Activated CD8-positive, alpha-beta memory T cell treated with anti-CD3 and anti-CD28 coated beads, Interleukin-2, amount 50 U/mL, for 48 hours (primary cell): ENCODE data around the gene CCDC93.
"Not testable (repeated sequence)": the region's sequence is repeated elsewhere in the genome, so short reads cannot be mapped to it uniquely, and the experiment has no call there.

Experiments used
- DNase-seq: peaks from one replicate; pipeline ENCODE4 v3.0.0-alpha.2; 2020

The CCDC93 gene

DNA sequence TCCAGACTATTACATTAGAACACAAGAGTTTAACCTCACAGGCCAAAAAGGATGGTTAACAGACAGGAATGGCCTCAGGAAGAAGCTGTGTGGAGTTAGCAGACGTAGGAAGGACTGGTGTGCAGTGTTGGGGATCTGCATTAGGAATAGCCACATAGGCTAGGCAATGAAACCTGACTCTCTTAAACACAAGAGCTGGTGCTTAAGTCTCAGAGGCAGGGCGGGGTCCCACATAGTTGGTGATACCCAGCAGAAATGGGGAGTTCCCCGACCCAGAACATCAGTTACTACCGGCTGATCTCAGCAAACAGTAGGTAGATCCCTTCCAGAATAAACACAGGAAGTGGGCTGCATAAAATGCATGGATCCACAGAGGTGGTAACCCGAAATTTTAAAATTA is 64.1 kb downstream of the CCDC93 start:
- DNase-seq: no peak

DNA sequence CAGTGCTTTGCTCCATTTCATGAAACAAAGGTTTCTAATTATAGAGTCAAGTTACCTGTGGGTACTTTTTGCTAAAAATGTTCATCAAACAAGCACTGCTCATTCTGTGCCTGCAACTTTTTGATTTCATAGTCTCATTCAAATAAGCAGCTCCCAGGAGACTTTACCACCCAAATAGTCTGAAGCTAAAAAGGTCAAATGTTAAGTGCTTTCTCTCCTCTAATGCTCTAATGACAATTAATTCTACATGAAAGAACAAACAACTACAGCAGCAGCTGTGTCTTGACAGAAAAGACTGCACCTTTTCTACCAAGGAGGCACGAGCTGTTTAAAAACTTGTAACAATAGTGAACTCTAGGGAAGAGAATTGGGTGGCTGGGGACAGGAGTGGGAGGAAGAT is 65.3 kb downstream of the CCDC93 start:
- DNase-seq: no peak

DNA sequence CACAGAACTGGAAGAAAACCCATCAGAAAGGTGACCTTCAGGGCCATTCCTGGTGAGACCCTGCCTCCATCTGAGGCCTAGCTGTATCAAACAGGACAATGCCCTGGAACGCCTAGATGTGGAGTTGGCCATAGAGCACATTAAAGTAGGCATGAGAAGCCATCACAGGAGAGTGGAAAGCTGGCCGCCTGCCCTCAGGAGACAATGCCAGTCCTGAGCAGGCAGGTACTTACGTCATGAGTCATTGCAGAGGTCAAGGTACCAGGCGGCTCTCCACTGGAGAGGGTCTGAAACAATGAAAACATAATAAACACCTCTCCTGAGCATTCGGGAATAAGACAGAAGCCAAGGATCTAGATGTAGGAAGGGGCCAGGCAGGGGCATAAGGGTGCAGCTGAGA is 68.6 kb downstream of the CCDC93 start:
- no peak for DNase-seq

DNA sequence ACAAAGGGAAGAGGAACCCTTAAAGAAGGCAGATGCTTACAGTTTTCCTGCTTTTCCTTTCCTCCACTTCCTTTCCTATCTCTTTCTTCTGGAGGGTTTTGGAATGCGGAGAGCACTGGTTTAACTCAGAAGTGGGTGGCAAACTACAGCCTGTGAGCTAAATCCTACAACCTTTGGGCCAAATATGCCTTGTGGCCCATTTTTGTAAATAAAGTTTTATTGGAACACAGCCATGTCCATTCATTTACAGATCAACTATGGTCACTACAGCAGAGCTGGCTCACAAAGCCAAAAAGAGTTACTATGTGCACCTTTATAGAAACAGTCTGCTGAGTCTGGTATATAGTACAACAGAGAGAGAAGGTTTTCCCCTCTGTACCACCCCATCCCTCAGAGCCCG is 69.1 kb downstream of the CCDC93 start:
- DNase-seq: no peak

DNA sequence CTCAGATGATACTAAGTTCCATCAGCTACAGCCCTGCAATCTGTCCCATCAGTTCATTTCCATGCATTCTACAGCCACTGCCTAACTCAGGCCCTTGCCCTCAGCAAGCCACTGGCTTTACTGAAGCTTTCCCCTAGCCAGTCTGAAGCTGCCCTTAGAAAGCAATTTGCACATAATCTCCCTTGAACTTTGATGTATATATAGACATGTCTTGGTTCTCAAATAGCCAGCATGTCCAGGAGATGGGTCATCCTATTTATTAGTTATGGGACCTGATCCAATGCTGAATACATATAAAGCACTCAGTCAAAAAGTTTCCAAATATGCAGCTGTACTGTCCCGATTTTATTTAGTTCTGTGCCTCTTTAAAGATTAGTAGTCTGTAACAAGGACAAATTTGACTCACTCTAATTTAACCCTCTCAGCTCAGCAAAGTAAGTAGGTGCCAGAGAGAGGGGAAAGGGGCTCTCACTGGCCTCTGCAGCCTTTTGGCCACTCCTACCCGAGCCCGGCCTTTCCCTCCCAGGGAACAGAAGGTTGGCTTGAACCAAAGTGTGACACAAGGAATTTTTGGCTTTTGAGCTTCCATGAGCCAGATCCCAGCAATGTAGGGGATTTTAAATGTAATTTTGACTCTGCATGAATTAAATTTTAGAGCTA is 70.7 kb downstream of the CCDC93 start:
- no peak for DNase-seq

DNA sequence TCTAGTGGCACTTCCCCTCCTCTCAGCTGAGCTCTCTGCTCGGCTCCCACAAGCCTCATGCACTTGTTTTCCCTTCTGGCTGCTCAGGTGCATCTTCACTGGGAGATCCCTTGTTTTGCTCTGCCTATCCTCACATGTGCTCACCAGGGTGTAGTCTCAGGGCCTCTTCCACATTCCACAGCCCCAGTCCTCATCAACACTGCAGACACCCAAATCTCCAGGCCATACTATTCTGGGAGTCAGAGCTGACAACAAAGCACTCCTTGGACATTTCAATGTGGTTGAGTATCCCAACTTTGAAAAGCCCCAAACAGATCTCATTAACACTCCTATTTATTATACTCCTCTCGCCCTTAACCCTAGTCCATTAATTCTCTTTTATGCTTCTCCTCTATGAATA is 71.3 kb downstream of the CCDC93 start:
- no peak for DNase-seq

DNA sequence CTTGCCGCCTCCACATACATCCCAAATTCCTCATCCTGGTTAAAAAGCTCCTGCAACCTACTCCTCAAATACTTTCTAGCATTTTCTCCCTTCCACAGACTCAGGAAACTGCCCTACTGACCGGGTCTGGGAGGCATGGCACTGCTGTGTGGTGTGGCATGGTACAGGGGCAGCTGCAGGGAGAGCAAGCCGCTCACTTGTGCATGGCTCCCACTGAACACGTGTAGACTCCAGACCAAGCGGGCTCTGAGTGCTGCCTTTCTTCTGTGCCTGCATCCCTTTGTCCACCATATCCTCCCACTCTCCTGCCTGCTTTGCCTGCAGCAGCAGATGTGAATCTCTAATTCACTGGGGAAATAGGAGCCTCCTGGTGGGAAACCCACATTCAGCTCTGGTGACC is 72.2 kb downstream of the CCDC93 start:
- no peak for DNase-seq

DNA sequence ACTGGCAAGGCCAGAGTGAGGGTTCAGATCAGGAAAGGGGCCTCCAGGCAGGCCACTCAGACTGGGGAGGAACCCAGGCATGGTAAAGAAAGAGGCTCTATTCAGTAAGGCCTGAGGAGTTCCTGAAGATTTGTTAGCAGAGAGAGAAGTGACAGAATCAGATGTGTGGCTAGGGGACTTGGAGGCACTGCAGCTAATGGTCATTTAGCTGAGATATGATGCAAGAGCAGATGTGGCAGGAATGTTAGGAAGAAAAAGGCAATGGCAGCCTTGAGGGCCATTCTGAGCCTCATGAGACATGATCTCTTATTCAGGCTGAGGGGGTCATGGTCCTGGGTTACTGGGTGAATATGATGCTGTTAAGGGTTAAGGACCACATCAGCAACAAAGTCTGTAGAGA is 73.4 kb downstream of the CCDC93 start:
- no peak for DNase-seq

DNA sequence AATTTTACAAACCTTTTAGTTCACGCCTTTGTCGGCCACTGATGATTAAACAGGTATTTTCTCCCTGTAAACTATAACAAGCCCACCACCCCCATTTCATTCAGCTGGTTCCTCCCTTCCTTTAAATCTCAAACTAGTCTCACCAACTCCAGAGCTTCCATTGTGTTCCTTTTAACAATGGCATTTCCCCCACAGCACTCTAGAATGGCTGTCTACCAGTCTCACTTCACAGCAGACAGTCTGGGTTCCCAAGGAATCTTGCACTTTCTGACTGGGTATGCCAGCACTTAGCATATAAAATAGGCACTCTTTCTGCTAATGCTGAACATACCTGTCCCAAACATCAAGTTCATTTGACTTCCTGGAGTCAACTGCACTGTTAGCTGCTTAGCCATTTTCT is 75.3 kb downstream of the CCDC93 start:
- no peak for DNase-seq

DNA sequence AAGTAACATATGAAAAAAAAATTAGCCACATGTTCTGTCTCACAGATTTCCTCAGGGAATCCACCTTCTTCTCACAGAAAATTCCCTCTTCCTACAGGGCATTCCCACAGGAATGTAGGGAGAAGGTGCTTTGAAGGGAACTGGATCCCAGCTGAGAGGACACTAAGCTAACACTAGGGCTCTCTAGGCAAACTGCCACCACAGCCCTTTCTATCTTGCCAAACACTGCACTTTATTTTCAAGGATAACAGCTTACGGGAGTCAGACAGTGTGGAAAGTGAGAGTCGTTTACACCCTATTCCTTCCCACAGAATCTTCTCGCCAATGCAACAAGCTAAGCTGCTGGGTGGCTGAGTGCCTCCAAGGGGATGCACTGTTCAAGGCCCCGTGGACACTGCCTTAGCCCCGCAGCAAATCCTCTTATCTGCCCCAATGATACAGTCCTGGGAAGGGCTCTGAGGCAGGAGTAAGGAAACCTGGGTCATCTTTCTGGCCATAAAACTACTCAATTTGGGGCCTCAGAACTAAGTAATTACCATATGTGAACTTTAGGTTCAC is 76.9 kb downstream of the CCDC93 start:
- no peak for DNase-seq

DNA sequence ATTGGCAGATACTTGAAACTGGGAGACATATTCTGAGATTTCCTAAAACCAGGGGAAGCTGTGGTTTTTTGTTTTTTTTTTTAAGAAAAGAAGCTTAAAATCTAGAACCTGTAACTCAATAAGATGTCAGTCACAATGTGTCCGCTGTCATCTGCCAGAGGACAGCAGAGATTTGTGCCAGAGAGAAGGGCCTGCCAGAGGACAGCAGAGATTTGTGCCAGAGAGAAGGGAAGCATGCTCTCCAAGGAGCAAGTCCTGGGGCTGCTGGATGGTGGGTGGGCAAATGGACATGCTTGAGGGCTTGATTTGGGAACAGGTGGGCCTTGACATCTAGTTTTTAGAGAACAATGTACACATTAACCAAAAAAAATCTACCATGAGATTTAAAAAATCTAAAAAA is 77.9 kb downstream of the CCDC93 start:
- no peak for DNase-seq

DNA sequence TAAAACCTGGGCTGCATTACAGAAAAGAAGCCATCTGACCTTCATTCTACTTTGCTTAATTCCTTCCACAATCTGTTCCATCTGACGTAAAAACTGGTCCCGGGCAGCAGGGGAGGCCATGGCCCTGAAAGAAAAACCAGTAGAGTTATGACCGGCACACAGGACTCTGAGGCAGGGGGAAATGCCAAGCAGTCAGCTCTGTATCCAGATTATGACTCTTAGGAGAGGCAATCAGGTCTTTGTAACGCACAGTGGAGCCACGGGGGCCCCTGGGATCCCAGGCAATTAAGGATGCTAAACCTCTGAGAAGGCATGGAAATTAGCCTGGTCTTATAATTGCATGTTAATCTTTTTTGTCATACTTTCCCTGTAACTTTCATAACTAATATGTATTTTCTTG is 78.4 kb downstream of the CCDC93 start:
- DNase-seq: no peak

DNA sequence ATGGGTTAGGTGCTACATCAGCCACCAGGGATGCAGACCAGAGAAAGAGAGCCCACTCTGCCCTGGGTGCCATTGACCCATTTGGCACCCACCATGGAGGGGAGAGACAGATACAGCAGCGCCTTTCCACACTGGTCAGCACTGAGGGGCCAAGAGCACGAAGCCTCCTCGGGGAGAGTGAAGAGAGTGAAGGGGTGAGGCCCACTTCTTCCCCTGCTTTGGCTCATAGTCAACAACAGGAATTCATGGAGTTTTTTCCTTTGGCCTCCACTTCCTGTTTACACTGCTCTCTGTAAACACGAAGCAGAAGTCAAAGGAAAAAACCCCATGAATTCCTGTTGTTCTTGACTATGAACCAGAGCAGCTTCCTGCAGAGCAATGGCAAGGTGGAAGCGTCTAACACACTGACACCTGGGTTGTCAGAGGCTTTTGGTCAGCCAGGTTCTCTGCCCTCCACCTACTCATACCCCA is 80.0 kb downstream of the CCDC93 start:
- DNase-seq: no peak

DNA sequence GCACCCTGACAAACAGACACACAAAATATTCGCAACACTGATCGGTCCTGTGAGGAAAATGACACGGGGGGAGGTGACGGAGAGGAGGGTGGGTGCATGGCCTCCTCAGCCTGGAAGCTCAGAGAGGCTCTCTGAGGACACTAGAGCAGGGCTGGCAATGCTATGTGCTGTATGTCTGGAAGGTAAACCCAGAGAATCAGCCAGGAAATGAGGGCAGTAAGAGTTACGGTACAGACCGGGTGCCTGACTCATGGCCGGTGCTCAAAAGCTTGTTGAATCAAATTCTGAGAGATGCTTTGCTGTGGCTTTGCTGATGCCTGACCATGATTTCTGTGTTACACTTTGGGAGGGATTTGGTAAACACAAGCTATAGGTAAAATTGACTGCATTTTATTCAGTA is 81.9 kb downstream of the CCDC93 start:
- DNase-seq: no peak

DNA sequence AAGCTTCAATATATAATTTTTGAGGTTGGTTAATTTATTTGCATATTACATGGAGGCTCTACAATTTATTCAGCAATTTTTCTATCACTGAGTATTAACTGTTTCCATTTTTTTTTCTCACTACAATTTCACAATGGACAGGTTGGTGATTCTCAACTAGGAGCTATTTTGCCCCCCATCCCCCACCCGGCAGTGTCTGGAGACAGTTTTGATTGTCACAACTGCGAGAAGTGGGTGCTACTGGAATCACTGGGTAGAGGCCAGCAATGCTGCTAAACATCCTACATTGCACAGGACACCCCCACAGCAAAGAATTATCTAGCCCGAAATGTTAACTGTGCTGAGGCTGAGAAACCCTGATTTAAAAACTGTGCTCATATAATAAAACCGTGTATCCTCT is 82.6 kb downstream of the CCDC93 start:
- no peak for DNase-seq

DNA sequence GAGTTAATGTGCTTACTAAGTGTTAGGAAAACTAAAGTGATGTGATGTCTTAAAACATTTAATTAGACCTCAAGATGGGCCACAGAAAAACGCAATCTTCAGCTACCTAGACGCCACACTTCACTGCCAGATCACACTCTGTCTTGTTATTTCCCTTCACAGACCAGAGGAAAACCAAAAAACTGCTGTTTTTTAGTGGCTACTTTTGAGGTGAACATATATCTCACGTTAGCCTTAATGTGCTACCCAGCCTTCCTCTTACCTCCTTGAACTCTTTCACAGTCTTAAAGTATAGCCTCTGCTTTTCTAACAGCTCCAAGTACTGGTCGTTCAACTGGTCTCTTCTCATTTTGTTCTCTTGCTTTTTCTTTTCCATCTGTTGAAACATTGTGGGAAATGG is 83.1 kb downstream of the CCDC93 start:
- no peak for DNase-seq

DNA sequence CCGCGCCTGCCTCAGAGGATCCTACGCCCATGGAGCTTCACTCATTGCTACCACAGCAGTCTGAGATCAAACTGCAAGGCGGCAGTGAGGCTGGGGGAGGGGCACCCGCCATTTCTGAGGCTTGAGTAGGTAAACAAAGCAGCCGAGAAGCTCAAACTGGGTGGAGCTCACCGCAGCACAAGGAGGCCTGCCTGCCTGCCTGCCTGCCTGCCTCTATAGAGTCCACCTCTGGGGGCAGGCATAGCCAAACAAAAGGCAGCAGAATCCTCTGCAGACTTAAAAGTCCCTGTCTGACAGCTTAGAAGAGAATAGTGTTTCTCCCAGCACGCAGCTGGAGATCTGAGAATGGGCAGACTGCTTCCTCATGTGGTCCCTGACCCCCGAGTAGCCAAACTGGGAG is 90.4 kb downstream of the CCDC93 start:
- not testable (repeated sequence) for DNase-seq

DNA sequence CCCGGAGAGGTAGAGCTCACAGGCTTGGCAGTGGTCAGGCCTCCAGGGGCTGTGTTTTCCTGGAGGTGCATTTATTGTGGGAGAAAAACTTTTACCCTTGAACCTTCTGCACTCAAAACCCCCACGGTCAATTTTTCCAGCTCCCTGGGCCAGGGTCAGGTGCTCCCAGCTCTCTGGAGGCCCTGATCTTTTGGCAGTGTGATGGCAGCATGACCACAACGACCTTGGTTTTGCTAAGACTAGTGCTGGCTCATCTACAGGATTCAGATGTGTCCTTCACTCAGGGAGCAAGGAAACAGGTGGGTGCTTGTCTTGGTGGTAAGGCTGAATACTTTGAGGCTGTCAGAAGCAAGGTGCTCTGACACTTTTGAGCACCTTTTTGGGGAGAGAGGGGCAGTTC is 92.3 kb downstream of the CCDC93 start:
- DNase-seq: no peak

DNA sequence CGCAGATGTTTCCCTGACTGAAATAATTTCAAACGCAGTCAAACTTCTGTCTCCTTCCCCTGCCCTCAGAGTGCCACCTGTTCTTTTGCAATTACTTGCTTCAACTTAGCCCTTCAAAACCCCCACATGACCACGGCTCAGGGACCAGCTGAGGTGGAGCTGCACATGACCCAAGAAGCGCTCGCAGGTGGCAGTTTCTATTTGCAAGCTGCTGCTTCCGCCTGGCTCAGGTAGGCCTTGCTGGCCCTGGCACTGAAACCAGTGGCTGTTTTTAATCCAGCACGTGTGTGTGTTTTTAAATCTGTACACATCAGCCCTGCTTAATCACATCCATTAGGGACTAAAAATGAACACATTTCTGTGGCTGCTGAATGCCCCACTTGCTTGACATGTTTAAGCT is 95.3 kb downstream of the CCDC93 start:
- no peak for DNase-seq

DNA sequence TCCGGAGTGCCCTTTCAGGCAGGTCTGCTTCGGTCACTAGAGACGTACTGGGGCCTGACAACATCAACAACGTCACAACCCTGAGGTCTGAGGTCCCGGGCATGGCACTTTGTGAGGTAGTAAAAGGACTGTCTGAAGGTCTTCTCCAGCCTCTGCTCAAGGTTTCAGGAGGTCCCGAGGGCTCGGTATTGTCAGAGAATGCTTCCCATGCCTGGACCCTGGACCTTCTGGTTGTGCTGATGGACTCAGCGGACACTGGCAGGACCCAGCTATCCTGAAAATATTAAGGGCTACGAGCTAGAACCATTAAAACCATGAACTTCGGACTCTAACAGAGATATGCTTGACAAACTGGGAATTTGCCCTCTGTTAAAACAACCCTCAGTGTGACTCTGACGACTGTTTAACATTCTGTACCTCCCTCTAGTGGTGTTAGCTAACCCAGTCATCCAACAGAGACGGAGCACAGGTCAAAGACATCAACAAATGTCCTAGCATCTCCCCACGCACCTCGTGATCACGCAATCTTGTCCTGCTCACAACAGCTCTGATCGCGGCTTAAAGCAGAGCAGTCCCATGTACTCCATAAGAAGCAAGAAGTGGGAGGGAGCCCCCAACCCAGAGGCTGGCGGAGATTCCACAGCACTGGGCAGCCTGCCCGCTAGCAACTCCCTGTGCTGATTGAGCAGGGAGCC is 96.5 kb downstream of the CCDC93 start:
- DNase-seq: no peak

DNA sequence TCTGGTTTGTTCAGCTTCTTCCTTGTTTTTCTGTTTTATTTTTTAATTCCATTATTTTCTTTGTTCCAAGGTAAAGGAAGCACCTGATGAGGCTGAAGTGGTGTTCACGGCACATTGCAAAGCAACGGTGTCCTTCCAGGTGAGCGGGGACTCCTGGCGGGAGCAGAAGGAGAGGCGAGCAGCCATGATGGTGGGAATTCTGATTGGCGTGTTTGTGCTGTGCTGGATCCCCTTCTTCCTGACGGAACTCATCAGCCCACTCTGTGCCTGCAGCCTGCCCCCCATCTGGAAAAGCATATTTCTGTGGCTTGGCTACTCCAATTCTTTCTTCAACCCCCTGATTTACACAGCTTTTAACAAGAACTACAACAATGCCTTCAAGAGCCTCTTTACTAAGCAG is 110.9 kb downstream of the CCDC93 start:
- DNase-seq: no peak

DNA sequence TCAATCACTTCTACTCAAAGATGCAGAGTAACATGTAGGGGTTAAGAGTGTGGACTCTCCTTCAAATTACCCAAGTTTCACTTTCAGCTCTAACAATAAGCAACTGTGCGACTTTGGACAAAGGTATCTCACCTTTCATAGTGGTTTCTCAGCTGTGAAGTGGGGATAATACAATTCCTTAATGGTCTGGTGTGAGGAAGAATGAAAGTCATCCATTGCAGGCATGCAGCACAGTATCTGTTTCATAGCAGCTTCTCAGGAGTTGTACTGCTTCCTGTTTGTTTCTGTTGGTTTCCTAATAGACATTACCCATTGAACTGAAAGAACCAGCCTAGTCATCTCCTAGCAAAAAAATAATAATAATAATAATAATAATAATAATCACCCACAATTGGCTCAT is 125.0 kb downstream of the CCDC93 start:
- no peak for DNase-seq

DNA sequence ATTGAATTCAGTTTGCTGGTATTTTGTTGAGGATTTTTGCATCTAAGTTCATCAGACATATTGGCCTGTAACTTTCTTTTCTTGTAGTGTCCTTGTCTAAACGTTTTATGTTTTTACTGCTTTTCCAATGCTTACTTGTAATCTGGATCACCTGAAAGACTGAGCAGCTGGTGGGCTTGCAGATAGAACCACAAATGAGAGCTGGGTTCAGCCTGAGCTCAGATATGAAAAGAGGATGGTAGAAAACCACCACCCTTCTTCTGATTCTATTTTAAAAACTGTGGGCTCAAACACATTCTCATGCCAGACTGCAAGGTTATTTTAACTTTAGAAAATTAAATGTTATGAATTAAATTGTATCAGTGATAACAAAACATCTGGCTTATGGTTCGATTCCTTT is 128.6 kb downstream of the CCDC93 start:
- no peak for DNase-seq

DNA sequence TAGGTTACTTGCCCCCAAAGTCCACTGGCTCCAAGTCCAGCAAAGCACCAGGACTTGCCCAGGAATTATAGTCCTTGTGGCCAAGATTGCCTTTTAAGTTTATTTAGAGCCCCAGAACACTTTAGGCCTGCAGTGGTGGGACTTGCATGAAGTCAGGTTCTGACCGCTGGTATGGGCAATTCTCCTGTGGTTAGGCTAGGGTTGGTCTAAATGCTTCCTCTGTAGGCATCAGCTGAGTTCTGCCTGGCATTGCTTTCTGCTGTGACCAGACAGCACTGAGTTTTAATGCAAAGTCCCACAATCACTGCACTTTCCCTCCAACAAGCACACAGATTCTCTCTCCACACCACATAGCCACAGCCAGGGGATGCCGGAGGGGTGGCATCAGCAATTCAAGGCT is 134.9 kb downstream of the CCDC93 start:
- DNase-seq: no peak

DNA sequence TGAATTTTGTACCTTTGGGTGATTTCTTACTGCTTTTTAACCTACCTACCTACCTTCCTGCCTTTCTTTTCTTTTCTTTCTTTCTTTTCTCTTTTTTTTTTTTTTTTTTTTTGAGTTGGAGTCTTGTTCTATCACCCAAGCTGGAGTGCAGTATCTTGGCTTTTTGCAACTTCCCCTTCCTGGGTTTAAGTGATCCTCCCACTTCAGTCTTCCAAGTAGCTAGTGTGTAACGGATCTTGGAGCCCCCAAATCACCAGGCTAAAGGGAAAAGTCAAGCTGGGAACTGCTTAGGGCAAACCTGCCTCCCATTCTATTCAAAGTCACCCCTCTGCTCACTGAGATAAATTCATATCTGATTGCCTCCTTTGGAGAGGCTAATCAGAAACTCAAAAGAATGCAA is 138.1 kb downstream of the CCDC93 start:
- DNase-seq: no peak
